SKM-1 treated with dmso at 0.1 percent for 144 hours (cell line): ENCODE measurements around the gene CD1C.
"Not testable (repeated sequence)": the region's sequence is repeated elsewhere in the genome, so short reads cannot be mapped to it uniquely, and the experiment has no call there.

Experiments used
- DNase-seq: peaks from one replicate; lab custom pipeline; 2025; ENCODE audit not compliant: unreplicated experiment; lab: John Stamatoyannopoulos, UW

CD1C gene

DNA sequence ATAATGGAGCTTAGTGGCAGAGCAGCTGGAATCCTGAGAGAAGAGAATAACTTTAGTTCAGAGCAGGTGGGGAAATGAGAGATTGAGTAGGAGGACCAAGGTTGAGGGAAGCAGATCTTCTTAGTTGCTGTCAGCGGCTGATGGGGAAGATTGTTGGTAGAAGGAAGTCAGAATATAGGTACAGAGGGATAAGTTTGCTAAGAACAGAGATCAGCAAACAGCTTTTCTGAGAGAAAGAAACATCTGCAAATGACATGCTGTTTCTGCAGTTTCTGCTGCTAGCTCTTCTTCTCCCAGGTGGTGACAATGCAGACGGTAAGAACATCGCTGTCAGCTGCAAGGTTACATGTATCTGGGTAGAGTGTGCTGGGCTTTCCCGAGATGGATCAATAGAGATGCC is at the start of gene CD1C:
CD1C (plus strand) TSS at position 113 of the 400 bp plus-strand sequence; CDS start at position 255, 142 bp downstream.
- no peak for DNase-seq

DNA sequence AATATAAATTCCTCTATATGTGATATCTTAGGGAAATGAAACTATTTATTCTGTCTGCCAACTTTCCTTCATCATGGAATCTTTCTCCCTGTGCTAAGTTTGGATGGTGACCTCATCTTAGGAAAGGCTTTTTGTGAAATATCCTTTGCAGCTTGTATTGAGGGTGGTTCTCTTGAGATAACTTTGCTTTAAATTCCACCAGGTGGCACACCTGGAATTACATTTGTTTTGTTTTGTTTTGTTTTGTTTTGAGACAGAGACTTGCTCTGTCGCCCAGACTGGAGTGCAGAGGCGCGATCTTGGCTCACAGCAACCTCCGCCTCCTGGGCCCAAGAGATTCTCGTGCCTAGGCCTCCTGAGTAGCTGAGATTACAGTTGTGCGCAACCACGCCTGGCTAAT is 43.1 kb upstream of the CD1C start:
- DNase-seq, result no peak

DNA sequence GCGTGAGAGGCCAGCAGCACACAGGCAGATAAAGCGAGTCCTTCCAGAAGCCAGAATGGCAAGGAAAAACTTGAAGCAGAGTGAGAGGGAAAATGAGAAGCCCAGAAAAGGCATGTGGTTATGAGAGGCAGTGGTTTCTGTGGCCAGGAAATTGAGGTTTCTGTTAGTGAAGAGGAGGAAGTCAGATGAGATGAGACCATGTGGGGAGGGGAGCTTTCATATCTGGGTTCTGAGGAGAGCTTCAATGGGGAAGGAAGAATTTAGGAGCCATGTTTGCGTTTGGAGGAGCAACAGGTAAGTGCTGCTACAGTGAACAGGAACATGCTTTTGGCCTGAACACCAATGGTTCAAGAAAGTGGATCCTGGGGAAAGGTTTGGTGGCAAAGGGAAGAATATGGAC is 41.6 kb upstream of the CD1C start:
- DNase-seq, result peak; percentile 91

DNA sequence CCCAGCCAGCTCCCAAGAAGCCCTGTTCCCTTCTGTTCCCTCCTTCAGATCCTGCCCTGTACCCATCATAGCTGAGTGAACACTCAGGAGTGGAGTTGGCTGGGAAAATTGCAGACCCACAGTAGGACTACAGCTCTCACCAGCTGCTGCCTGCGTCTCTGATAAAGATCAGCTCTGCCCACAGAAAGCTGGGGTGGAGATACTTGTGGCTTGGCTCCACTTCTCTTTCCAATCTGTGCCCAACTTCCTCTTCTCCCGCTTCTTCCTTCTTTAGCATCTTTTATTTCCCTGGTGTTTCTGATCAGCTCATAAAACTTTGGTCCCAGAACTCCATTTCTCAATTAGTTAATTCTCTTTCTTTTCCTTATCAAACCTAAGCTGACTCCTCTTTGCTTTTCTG is 41.0 kb upstream of the CD1C start:
- peak; percentile 75 for DNase-seq

DNA sequence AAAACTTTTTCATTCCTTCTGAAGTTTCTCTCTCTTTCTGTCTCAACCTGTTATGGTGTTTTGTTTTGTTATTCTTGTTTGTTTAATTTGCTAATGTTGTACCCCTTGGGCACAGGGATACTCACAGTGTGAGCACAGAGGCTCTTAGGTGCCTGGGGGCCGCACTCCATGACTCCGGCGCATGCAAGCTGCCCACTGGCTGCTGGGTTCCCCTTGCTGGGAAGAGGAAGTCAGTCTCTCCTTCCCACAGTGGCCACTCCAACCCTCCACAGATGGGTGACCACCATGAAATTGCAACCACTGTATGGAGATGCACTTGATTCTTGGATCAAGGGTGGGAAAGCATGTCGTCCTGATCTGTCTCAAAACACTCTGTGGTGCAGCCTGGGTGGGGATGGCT is 40.1 kb upstream of the CD1C start:
- no peak for DNase-seq

DNA sequence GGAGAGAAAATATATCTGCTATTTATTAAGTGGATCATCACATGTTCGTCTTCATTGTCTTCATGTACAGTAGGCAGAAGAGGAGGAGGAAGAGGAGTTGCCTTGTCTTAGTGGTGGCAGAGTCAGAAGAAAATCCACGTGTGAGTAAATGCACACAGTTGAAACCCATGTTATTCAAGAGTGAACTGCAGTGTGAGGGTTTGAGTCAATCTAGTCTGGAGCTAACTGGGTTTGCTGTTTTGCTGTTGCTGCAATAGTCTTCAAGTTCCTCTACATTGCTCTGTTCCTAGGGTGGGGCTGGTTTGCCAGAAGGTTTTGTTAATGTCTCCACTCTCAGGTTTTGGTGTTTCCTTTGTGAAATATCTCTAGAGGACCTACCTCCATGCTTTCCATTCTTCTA is 38.6 kb upstream of the CD1C start:
- DNase-seq, result no peak

DNA sequence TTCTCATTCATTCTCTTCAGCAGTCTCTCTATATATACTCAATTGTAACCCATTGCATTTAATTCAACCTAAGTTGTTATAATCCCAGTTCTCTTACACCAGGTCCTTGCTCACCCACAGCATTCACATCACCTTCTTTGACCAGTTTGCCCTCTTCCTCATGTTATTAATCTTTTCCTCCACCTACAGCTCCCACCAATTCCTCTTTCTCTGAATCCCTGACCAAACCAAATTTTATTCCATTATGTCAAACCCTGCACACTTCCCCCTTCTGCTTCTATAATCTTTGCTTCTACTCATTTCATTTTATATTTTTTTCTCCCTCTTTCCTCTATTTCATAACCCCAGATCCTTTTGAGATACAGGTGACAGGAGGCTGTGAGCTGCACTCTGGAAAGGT is 34.1 kb upstream of the CD1C start:
- DNase-seq, result no peak

DNA sequence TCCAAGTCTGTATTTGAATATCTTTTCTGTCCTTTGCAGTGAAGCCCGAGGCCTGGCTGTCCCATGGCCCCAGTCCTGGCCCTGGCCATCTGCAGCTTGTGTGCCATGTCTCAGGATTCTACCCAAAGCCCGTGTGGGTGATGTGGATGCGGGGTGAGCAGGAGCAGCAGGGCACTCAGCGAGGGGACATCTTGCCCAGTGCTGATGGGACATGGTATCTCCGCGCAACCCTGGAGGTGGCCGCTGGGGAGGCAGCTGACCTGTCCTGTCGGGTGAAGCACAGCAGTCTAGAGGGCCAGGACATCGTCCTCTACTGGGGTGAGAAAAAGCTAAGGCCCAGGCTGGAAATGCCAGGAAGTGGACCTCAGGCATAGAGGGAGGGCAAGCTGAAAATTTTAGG is 33.0 kb upstream of the CD1C start:
- not testable (repeated sequence) for DNase-seq

DNA sequence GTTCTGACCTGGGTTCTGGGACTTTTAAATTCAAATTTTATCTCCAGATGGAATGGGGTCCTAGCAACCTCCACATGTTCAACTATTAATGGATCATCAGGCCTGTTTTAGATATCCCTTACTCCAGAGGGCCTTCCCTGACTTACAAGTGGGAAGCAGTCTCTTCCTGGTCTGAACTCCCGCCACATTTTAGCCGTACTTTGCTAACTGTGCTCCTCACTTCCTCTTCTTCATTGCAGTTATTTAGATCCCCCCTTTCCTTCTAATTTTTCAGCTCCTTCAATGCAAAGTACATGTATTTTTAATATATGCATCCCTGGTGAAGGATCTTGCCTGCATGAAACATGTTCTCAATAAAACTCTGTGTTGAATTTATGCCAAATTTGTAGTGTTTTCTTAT is 31.8 kb upstream of the CD1C start:
- no peak for DNase-seq

DNA sequence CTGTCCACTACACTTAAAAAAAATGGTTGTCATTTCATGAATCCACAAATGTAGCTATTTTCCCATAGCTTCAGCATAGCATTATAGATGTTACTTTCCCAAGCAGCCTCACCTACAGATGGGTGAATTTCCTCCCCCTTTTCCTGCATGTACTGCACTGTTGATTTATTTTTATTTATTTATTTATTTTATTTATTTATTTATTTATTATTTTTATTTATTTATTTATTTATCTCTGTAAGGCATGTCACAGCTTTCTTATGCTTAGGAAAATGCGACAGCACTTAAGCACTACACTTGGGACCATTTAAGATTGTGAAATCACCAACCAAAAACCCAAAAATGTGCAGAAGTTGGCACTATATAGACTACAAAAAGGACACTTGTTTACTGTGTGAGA is 30.6 kb upstream of the CD1C start:
- DNase-seq, result no peak

DNA sequence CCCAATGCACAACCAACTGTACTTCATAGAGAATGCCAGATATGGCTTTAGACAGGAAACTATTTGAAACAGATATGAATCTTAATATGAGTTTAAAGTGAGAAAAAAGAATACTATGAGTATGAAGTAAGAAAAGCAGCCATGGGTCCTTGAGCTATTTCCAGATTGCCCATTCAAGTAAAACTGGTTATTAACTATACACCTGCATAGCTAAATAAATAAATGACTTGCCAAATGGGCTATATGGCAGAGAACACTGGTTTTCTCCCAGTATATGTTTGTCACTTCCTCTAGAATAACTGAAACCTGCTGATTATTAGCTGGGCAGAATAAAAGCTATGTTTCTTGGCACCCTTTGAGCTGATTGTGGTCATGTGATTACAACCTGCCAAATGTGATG is 17.0 kb upstream of the CD1C start:
- DNase-seq, result no peak

DNA sequence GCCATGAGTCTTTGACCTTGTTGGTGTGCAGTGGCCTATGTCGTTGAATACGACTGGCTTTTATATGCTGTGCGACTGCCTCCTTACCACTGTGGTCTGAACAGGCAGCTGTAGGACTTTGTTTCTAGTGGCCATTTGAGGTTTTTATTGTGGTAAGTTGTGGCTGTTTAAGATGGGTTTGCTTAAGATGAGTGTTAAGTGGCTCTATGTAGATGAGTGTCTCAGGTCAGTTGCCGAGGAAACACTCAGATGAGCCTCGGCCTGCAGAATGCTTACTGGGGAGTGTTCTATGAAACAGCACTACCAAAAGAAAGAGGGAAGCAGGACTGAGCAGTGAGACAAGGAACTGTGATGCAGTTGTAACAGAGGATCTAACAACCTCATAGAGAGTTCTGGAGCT is 14.9 kb upstream of the CD1C start:
- DNase-seq, result no peak

DNA sequence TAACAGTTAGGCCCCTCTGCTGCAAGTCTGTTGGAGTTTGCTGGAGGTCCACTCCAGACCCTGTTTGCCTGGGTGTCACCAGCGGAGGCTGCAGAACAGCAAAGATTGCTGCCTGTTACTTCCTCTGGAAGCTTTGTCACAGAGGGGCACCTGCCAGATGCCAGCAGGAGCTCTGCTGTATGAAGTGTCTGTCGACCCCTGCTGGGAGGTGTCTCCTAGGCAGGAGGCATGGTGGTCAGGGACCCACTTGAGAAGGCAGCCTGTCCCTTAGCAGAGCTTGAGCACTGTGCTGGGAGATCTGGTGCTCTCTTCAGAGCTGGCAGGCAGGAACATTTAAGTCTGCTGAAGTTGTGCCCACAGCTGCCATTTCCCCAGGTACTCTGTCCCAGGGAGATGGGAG is 7.3 kb upstream of the CD1C start:
- not testable (repeated sequence) for DNase-seq

DNA sequence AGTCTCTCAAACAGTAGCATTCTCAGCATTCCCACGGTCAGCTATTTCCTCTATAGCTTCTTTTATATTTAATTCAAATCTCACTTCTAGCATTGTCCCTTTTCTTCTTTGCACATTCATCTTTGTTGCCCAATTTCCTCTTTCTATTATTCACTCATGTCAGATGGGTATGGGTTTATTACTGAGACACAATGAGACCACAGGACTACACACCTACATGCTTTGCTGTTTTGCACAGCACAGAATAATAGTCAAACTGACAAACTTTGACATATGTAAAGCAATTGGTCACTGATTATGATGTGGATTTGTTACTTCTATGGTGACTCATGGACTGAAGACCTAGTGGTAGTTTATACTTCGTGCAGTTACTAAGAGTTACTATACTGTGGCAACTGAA is 5.8 kb upstream of the CD1C start:
- peak; percentile 39 for DNase-seq

DNA sequence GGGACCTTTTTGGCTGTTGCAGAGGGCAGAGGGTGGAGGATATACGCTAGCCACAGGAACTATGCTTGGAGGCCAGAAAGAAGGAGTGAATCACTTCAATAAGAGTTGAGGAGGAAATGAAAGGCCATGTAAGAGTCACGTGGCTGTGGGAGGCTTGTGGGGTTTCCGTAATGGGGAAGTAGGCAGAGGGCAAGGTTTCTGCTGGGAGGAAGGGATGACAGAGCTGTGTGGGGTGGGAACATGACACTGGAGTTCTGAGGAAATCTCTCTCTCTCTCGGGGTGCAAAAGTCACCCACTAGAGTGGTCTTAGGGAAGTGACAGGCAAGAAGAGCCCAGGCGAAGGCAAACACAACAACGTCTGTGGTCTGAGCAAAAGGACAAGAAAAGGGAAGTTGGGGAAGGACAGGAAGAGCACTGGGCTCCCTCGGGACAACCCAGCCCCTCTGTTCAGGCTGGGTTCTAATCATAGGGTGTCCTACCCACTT is 3.9 kb upstream of the CD1C start:
- DNase-seq, result peak; percentile 99

DNA sequence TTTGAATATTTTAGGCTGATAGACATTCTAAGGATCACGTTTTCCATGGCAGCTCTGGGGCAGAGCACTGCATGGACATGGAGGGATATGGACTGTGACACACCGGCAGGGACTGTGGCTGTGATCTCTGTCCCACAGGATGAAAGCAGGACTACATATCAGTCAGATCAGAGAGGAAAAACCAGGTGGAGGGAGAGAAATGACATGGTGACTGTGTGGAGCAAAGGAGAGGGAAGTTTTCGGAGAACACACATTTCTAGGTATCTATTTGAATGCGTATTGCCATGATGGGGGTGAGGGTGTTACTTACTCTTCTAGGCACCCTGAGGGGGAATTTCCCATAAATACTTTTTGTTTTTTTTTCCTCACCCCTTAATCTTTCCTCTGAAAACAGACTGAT is 3.2 kb upstream of the CD1C start:
- DNase-seq, result no peak

DNA sequence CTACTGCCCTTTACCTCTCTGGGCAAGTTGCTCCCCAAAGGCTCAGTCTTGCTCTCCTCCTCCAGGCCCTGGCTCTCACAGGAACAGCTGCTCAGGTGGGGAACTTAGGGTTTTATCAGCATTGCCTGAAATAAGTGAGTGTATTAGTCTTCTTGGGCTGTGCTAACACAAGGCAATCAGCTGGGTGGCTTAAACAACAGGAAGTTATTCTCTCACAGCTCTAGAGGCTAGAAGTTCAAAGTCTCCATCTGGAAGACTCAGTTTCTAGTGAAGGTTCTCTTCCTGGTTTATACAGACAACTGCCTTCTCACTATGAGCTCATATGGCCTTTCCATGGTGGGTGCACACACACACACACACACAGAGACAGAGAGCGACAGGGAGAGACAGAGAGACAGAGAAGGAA is 2.8 kb upstream of the CD1C start:
- no peak for DNase-seq

DNA sequence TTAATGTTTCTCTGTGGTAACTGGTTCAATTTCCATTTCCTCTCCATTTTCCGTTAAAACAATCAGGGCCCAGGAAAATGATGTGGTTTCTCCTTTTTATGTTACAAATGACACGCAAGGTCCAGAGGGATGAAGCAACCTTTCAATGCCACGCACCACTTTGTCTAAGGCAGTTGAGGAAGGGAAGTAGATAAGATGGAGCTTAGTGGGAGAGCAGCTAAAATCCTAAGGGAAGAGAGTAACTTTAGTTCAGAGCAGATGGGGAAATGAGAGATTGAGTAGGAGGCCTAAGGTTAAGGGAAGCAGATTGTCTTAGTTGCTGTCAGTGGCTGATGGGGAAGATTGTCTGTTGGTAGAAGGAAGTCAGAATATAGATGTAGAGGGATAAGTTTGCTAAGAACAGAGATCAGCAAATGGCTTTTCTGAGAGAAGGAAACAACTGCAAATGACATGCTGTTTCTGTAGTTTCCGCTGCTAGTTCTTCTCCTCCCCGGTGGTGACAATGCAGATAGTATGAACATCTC is 660 bp downstream of the CD1C start:
- DNase-seq, result peak; percentile 27

DNA sequence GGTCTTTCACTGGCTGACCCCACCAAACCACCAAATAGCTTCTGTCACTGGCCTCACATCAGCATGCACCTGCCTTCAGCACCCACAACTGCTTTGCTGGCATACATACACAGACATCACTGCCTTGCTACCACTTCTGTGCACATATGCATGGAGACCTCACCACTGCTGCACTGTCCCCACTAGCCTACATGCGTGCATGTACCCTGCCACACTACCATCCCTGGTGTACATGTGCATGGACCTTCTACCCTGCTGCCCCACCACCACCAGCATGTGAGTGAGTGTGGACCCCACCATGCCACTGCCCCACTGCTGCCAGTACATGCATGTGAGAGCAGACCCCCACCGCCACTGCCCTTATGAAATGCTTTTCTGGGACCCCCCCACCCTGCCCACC is 6.1 kb downstream of the CD1C start:
- DNase-seq, result no peak

DNA sequence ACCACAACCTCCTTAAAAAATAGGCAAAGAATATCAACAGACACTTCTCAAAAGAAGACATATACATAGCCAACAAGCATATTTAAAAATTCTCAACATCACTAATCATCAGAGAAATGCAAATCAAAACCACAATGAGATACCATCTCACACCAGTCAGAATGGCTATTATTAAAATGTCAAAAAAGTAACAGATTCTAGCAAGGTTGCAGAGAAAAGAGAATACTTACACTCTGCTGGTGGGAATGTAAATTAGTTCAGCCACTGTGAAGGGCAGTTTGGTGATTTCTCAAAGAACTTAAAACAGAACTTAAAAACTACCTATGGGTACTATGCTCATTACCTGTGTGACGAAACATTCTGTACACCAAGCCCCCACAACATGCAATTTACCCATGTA is 20.9 kb downstream of the CD1C start:
- no peak for DNase-seq

DNA sequence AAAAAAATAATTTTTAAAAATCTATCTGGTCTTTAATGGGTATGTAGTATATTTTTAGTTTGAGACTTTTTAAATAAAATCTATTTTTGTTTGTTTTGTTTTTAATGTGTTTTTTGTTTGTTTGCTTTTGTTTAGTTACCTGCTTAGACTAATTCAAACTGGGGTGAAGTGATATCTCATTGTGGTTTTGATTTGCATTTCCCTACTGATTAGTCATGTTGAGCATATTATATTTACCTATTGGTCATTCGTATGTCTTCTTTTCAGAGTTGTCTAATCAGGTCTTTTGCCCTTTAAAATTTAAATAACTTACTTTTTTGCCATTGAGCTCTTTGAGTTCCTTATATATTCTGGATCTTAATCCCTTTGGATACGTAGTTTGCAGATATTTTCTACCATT is 21.3 kb downstream of the CD1C start:
- no peak for DNase-seq

DNA sequence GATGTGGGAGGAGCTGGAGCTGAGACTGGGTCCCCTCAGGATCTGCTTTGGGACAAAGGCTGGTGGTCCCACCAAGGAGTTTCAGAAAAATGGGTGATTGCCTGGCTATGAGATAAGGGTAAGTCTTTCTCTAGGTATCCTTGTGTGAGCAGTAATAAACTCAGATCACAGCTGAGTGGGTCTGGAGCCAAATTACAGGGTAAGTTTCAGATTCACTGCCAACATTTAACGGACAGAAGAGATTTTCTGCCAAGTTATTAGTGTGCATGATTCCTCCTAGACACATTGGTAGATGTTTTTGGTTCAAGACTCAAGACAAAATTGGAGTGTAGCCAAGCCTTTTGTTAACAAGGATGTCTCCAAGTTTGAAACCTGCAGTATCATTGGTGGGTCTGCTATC is 34.1 kb downstream of the CD1C start:
- DNase-seq, result no peak

DNA sequence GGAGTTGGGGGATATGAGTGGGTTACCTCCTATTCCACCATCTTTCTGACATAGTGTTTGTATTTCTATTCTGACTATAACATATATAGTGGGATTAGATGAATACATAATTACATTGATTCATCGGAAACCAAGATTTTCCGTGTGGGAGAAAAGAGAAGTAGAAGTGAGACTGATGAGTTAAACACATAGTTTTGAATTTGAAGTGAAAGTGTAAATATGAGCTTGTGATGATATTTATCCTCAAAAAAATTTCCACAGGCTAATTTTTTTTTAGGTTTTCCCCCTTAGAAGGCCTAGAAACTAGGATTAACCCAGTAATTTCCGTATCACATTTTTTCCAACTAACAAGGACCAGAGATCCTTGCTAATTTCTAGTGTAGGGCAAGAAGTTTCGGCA is 34.7 kb downstream of the CD1C start:
- no peak for DNase-seq

DNA sequence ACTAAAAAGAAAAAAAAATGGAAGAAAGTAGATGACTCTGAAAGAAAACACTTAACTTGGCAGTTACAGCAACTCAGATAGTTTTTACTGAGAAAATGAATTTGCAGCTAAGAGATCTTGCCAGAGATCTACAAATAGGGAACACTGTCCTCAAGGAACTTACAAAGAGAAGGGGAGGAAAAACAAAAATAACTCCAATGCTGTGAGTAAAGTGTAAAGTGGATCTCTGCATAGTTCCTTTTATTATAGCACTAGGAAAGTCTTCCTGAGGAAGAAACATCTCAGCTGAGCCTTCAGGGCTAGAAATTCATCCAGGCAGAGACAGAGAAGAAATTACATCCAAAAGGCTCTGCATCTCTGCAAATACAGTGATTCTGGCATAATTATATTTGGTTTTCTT is 37.8 kb downstream of the CD1C start:
- no peak for DNase-seq
